ENCODE data around the gene UVRAG.

UVRAG gene

GRCh38 chr11:76190376-76190775 lies 375.4 kb downstream of the UVRAG start:
- no peak overlapping the region for H3K4me3 ChIP-seq (ENCODE audit: low read depth, low read length)
- H3K4me1 ChIP-seq: peaks cover 13% of the 10 kb centered on the region
- H3K36me3 ChIP-seq: no peaks in the 10 kb centered on the region
- no peak for DNase-seq
- no peaks in the 10 kb centered on the region for H3K27me3 ChIP-seq
- TF ChIP-seq, protein P1, sequence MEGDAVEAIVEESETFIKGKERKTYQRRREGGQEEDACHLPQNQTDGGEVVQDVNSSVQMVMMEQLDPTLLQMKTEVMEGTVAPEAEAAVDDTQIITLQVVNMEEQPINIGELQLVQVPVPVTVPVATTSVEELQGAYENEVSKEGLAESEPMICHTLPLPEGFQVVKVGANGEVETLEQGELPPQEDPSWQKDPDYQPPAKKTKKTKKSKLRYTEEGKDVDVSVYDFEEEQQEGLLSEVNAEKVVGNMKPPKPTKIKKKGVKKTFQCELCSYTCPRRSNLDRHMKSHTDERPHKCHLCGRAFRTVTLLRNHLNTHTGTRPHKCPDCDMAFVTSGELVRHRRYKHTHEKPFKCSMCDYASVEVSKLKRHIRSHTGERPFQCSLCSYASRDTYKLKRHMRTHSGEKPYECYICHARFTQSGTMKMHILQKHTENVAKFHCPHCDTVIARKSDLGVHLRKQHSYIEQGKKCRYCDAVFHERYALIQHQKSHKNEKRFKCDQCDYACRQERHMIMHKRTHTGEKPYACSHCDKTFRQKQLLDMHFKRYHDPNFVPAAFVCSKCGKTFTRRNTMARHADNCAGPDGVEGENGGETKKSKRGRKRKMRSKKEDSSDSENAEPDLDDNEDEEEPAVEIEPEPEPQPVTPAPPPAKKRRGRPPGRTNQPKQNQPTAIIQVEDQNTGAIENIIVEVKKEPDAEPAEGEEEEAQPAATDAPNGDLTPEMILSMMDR (IDR thresholded peaks at IDR 0.05; ENCODE audit: low read depth, low read length): no peak
- no peaks in the 10 kb centered on the region for H3K9me3 ChIP-seq
